Upper lobe of right lung (tissue), 1 donor: ENCODE results near the gene ZCWPW1. TPM values are rescaled to one million over a fixed set of nuclear protein-coding genes. Genes with fewer than 3 reads are reported as not detected.
"Not testable (repeated sequence)": the region's sequence is repeated elsewhere in the genome, so short reads cannot be mapped to it uniquely, and the experiment has no call there.

Experiments used
- ATAC-seq: fragments of 200-7000 bp; cut with Tn5 transposase; one replicate; pipeline ENCODE4 v1.9.1; 2020; ENCODE audit warnings: mild to moderate bottlenecking, moderate library complexity
- DNase-seq: peaks from one replicate; pipeline ENCODE4 v3.0.0-alpha.2; 2020
- H3K27ac ChIP-seq: fragments of 200-600 bp; one replicate; pipeline ENCODE4 v1.8.0; 2022
- H3K27me3 ChIP-seq: fragments of 200-600 bp; one replicate; pipeline ENCODE4 v1.8.0; 2022; ENCODE audit warnings: mild to moderate bottlenecking
- H3K36me3 ChIP-seq: fragments of 200-600 bp; one replicate; pipeline ENCODE4 v1.8.0; 2022
- H3K4me1 ChIP-seq: fragments of 200-600 bp; one replicate; pipeline ENCODE4 v1.8.0; 2022
- H3K4me3 ChIP-seq: fragments of 200-600 bp; one replicate; pipeline ENCODE4 v1.8.0; 2022; ENCODE audit warnings: mild to moderate bottlenecking
- H3K9me3 ChIP-seq: fragments of 200-600 bp; one replicate; pipeline ENCODE4 v1.8.0; 2022
- intact Hi-C: fragments of 100-400 bp; cut with DNase I; formaldehyde crosslinking; loops from one replicate; pipeline ENCODE4 v1.11.0; 2022
- total RNA-seq: library from RNA; stranded (reverse); fragmentation: NEBNext Ultra II Directional; extraction: Animal tissue kit (Norgen Biotek cat#: 25700); gene quantifications from one replicate; pipeline ENCODE4 v1.2.1, GENCODE V29; 2021
- TF ChIP-seq, protein P1 (sequence below): fragments of 200-600 bp; IDR thresholded peaks from one replicate; pipeline ENCODE4 v1.8.0; 2022; ENCODE audit warnings: antibody characterized with exemption
- donor health status: DM: no; HTN: yes; CAD: no; lungs with severe emphysema.

Gene ZCWPW1
- total RNA-seq, 1 donor from 2014 or later, result 4.8 TPM

DNA sequence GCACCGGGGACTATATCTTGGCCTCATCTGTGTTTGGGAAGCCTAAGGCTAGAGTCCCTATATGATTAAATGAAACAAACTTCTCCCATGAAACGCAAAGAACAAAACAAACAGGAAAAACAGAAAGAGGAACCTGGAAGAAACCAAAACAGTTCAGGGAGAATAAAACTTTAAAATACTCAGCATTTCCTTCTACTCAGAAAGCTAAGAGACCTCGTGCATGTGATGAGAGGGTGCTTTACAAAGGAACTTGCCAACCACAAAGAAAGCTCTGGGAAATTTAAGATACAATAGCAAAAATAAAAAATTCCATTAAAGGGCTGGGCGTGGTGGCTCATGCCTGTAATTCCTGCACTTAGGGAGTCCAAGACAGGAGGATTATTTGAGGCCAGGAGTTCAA lies 48.3 kb downstream of the ZCWPW1 start:
- TF ChIP-seq, protein P1, sequence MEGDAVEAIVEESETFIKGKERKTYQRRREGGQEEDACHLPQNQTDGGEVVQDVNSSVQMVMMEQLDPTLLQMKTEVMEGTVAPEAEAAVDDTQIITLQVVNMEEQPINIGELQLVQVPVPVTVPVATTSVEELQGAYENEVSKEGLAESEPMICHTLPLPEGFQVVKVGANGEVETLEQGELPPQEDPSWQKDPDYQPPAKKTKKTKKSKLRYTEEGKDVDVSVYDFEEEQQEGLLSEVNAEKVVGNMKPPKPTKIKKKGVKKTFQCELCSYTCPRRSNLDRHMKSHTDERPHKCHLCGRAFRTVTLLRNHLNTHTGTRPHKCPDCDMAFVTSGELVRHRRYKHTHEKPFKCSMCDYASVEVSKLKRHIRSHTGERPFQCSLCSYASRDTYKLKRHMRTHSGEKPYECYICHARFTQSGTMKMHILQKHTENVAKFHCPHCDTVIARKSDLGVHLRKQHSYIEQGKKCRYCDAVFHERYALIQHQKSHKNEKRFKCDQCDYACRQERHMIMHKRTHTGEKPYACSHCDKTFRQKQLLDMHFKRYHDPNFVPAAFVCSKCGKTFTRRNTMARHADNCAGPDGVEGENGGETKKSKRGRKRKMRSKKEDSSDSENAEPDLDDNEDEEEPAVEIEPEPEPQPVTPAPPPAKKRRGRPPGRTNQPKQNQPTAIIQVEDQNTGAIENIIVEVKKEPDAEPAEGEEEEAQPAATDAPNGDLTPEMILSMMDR, result no peak
- Histone ChIP-seq H3K36me3 (no peaks in the 10 kb centered on the region), H3K27ac (peak overlapping the region; percentile 55), H3K27me3 (no peaks in the 10 kb centered on the region), H3K4me1 (no peaks in the 10 kb centered on the region), H3K9me3 (no peaks in the 10 kb centered on the region), H3K4me3 (no peak overlapping the region)
- intact Hi-C loops, result no loop called here
- ATAC-seq (peak; percentile 59), DNase-seq (no peak)

- peak; percentile 19 for DNase-seq
- Histone ChIP-seq H3K4me3 (no peak overlapping the region), H3K27ac (no peak overlapping the region), H3K27me3 (no peaks in the 10 kb centered on the region), H3K9me3 (no peaks in the 10 kb centered on the region), H3K36me3 (no peaks in the 10 kb centered on the region), H3K4me1 (no peaks in the 10 kb centered on the region)
- no peak for ATAC-seq
- TF ChIP-seq, protein P1, result no peak
- intact Hi-C loops, result no loop called here
Observed at GRCh38 chr7:100378114-100378755, 50.3 kb downstream of the ZCWPW1 start.

- Histone ChIP-seq H3K36me3 (no peaks in the 10 kb centered on the region), H3K27ac (no peak overlapping the region), H3K4me3 (no peak overlapping the region), H3K9me3 (no peaks in the 10 kb centered on the region), H3K27me3 (no peaks in the 10 kb centered on the region), H3K4me1 (no peaks in the 10 kb centered on the region)
- DNase-seq, result peak; percentile 6
- TF ChIP-seq, protein P1, result no peak
- intact Hi-C loops, result no loop called here
- ATAC-seq, result no peak
Observed at GRCh38 chr7:100376066-100376465, 52.4 kb downstream of the ZCWPW1 start.

DNA sequence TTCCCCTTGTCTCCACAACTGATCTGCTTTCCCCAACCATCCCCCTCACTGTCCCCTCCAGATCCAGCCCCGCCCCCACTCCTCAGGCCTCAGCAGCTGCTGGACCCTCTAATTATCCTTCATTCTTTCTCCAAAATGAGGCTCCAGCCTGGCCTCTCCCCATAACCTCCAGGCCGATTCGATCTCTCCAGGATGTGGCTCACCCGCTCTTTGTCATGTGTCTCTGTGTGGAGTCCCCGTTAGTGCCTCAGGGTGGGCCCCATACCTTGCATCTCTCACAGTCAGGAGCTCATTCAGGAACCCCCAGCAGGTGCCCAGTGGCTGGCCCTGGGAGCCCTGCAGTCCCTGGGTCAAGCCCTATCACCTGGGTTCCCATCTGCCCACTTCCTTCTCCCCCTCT lies 53.9 kb downstream of the ZCWPW1 start:
- H3K27ac ChIP-seq, result no peak overlapping the region
- no peaks in the 10 kb centered on the region for H3K36me3 ChIP-seq
- TF ChIP-seq, protein P1, result no peak
- DNase-seq (peak; percentile 37), ATAC-seq (no peak)
- intact Hi-C loops, result no loop called here
- peak overlapping the region; percentile 36 for H3K4me3 ChIP-seq
- H3K27me3 ChIP-seq, result no peaks in the 10 kb centered on the region
- H3K4me1 ChIP-seq, result peaks cover 2% of the 10 kb centered on the region
- no peaks in the 10 kb centered on the region for H3K9me3 ChIP-seq

- H3K36me3 ChIP-seq, H3K9me3 ChIP-seq, H3K27me3 ChIP-seq, intact Hi-C loops, H3K4me1 ChIP-seq: not testable (repeated sequence)
- peak overlapping the region; percentile 36 for H3K4me3 ChIP-seq
- DNase-seq, result peak; percentile 34
- peak overlapping the region; percentile 75 for H3K27ac ChIP-seq
- peak; percentile 1 for ATAC-seq
Observed at GRCh38 chr7:100373870-100374598, 54.5 kb downstream of the ZCWPW1 start.

GRCh38 chr7:100373261-100373831 lies 55.2 kb downstream of the ZCWPW1 start, which contains the start of gene PILRA:
Gene PILRA (plus strand): TSS chr7:100373487. CDS start chr7:100373657, 170 bp downstream.
- H3K27ac ChIP-seq, result peak within 1 kb of the TSS; percentile 75
- peak; percentile 67 for ATAC-seq
- peak; percentile 72 for DNase-seq
- no peaks in the 10 kb centered on the region for H3K9me3 ChIP-seq
- no peaks in the 10 kb centered on the region for H3K36me3 ChIP-seq
- peak within 1 kb of the TSS; percentile 36 for H3K4me3 ChIP-seq
- intact Hi-C loops, result no loop called here
- peaks cover 4% of the 10 kb centered on the region for H3K4me1 ChIP-seq
- no peaks in the 10 kb centered on the region for H3K27me3 ChIP-seq
- TF ChIP-seq, protein P1, result no peak
